Measurements from ENCODE around the gene SH3BGRL.

DNA sequence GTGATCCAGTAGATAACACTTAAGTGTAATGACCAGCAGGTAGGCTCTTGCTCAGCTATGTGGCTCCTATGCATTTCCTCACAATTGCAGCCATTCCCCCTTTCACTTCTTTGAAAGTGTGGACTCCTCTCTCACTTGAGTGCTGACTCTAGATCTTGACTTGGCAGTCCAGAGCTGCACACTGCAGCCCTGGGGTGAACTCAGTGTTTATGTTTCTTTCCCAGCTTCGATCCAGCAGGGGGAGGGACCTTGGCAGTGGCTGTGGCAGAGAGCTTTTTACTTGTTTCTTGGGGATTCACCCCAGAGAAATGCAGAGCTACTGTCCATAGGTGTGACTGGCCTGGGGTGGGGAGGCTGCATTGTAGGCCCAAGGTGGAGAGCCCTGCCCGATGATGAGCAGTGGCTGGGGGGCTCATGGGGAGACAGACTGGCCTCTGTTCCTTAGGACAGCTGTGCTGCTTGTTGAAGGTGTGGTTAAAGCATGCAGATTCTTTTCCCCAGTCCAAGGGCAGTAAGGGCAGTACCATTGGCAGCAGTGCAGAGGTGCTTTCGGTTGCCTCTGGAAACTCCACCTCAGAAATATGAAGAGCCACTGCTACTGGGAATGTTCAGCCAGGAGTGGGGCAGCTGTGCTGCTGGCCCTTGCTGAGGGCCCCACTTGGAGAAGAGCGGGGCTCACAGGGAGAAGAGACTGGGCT, 134.7 kb downstream of the SH3BGRL start:
- TF ChIP-seq, protein P1, sequence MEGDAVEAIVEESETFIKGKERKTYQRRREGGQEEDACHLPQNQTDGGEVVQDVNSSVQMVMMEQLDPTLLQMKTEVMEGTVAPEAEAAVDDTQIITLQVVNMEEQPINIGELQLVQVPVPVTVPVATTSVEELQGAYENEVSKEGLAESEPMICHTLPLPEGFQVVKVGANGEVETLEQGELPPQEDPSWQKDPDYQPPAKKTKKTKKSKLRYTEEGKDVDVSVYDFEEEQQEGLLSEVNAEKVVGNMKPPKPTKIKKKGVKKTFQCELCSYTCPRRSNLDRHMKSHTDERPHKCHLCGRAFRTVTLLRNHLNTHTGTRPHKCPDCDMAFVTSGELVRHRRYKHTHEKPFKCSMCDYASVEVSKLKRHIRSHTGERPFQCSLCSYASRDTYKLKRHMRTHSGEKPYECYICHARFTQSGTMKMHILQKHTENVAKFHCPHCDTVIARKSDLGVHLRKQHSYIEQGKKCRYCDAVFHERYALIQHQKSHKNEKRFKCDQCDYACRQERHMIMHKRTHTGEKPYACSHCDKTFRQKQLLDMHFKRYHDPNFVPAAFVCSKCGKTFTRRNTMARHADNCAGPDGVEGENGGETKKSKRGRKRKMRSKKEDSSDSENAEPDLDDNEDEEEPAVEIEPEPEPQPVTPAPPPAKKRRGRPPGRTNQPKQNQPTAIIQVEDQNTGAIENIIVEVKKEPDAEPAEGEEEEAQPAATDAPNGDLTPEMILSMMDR (IDR thresholded peaks at IDR 0.05; ENCODE audit: low read length), result no peak
- TF ChIP-seq EZH2phosphoT487 (IDR thresholded peaks at IDR 0.05; ENCODE audit: low read length) (no peak), EZH2 (optimal IDR thresholded peaks at IDR 0.05; ENCODE audit: low read depth, low read length) (no peak)
